Gastrocnemius medialis (tissue), 4 donors: Measurements from ENCODE around the gene CSF2RB.

Experiments
- CTCF ChIP-seq, 5 experiments: fragments of 450-650 bp in 3 of 5; fragments of 200-600 bp in 2 of 5; sonication (generic) in 2 of 5; IDR thresholded peaks in 4 of 5; conservative IDR thresholded peaks in 1 of 5; 1 replicate in 4 of 5; 2 replicates in 1 of 5; pipeline ENCODE4 v1.5.1; 2016 to 2019; ENCODE audit warnings: antibody characterized with exemption in 5 of 5, mild to moderate bottlenecking in 3 of 5, moderate library complexity in 3 of 5
- POLR2A ChIP-seq, 2 donors: fragments of 450-650 bp; IDR thresholded peaks; one replicate each; pipeline ENCODE4 v1.6.1; 2017; ENCODE audit warnings: antibody characterized with exemption in 2 of 2, mild to moderate bottlenecking in 2 of 2, moderate library complexity in 2 of 2

- TF ChIP-seq CTCF (IDR thresholded peaks at IDR 0.05 in 4 of 5, conservative IDR thresholded peaks at IDR 0.05 in 1 of 5) (no peak), POLR2A (IDR thresholded peaks at IDR 0.05) (no peak)
Measured at GRCh38 chr22:36985211-36985889, 71.9 kb downstream of the CSF2RB start.
